ENCODE data around the gene GLDN. TPM values are rescaled to one million over a fixed set of nuclear protein-coding genes. Genes with fewer than 3 reads are reported as not detected.

Gene GLDN
- total RNA-seq, 1 experiment from 2014 or later: 0.15 TPM

DNA sequence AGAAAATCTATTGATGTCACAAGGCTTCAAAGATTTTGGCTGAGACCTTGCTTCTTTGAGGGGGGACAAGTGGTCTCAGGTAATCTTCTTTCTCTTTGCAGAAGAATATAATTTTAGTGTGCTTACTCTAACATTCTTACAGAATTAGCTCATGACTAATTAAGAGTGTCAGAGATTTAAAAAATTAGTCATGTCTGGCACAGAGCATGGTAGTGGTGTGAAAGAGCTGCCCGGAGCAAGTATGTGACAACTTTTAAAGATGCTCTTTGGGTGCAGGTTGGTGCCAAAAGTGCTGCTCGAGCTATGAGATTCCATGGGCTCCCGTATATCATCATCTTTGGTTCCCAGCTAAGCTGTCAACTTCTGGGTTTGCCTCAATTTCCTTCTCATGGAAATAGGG, 34.1 kb upstream of the GLDN start:
- POLR2A ChIA-PET (ENCODE audit: unreplicated experiment): no interaction called here
- Histone ChIP-seq H3K27ac (ENCODE audit: low read length) (no peak overlapping the region), H3K36me3 (ENCODE audit: low read depth, low read length) (no peaks in the 10 kb centered on the region), H4K20me1 (ENCODE audit: low read length) (no peaks in the 10 kb centered on the region), H3K4me1 (ENCODE audit: insufficient read depth, low read length) (peaks cover 6% of the 10 kb centered on the region), H3K79me2 (ENCODE audit: low read length) (no peaks in the 10 kb centered on the region), H3K9me3 (ENCODE audit: low read length) (no peaks in the 10 kb centered on the region), H3K4me3 (ENCODE audit: low read length) (no peak overlapping the region), H3K9me2 (replicated peaks; ENCODE audit: low read length) (no peaks in the 10 kb centered on the region), H2AFZ (ENCODE audit: low read length) (no peak overlapping the region), H3K9ac (ENCODE audit: low read length) (no peak overlapping the region), H3K27me3 (ENCODE audit: low read length) (no peaks in the 10 kb centered on the region; the same call in 1 of the 2 replicates), H3K4me2 (ENCODE audit: low read length) (no peak overlapping the region), H3F3A (ENCODE audit: low read length, unreplicated experiment) (no peaks in the 10 kb centered on the region)
- no peak for ATAC-seq
- no TSS peak for BruUV-seq (replicated peaks)
- intact Hi-C loops (cut with micrococcal nuclease): no loop called here
- no peak for TF ChIP-seq EZH2phosphoT487 (IDR thresholded peaks at IDR 0.05; ENCODE audit: borderline replicate concordance, low read length)
- TF ChIP-seq, protein P1, sequence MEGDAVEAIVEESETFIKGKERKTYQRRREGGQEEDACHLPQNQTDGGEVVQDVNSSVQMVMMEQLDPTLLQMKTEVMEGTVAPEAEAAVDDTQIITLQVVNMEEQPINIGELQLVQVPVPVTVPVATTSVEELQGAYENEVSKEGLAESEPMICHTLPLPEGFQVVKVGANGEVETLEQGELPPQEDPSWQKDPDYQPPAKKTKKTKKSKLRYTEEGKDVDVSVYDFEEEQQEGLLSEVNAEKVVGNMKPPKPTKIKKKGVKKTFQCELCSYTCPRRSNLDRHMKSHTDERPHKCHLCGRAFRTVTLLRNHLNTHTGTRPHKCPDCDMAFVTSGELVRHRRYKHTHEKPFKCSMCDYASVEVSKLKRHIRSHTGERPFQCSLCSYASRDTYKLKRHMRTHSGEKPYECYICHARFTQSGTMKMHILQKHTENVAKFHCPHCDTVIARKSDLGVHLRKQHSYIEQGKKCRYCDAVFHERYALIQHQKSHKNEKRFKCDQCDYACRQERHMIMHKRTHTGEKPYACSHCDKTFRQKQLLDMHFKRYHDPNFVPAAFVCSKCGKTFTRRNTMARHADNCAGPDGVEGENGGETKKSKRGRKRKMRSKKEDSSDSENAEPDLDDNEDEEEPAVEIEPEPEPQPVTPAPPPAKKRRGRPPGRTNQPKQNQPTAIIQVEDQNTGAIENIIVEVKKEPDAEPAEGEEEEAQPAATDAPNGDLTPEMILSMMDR (conservative IDR thresholded peaks at IDR 0.05; ENCODE audit: low read depth, low read length): no peak
- no peak for TF ChIP-seq EZH2 (IDR thresholded peaks at IDR 0.05; ENCODE audit: low read length, unreplicated experiment)
- DNase-seq: no peak
- CTCF ChIA-PET: no interaction called here

- Histone ChIP-seq H3K27me3 (ENCODE audit: low read length) (no peaks in the 10 kb centered on the region; the same call in 1 of the 2 replicates), H4K20me1 (ENCODE audit: low read length) (no peaks in the 10 kb centered on the region), H3K36me3 (ENCODE audit: low read depth, low read length) (no peaks in the 10 kb centered on the region), H3K4me1 (ENCODE audit: insufficient read depth, low read length) (peaks cover 11% of the 10 kb centered on the region), H3F3A (ENCODE audit: low read length, unreplicated experiment) (no peaks in the 10 kb centered on the region), H3K9me2 (replicated peaks; ENCODE audit: low read length) (no peaks in the 10 kb centered on the region), H3K4me2 (ENCODE audit: low read length) (no peak overlapping the region), H3K27ac (ENCODE audit: low read length) (no peak overlapping the region), H3K79me2 (ENCODE audit: low read length) (no peaks in the 10 kb centered on the region), H2AFZ (ENCODE audit: low read length) (no peak overlapping the region), H3K9ac (ENCODE audit: low read length) (no peak overlapping the region), H3K4me3 (ENCODE audit: low read length) (no peak overlapping the region), H3K9me3 (ENCODE audit: low read length) (no peaks in the 10 kb centered on the region)
- ChIA-PET POLR2A (ENCODE audit: unreplicated experiment) (no interaction called here), CTCF (no interaction called here)
- no peak for ATAC-seq
- TF ChIP-seq EZH2phosphoT487 (IDR thresholded peaks at IDR 0.05; ENCODE audit: borderline replicate concordance, low read length): no peak
- TF ChIP-seq EZH2 (IDR thresholded peaks at IDR 0.05; ENCODE audit: low read length, unreplicated experiment): no peak
- TF ChIP-seq, protein P1 (conservative IDR thresholded peaks at IDR 0.05; ENCODE audit: low read depth, low read length): no peak
- BruUV-seq (replicated peaks): no TSS peak
- intact Hi-C loops (cut with micrococcal nuclease): no loop called here
- no peak for DNase-seq
Measured at GRCh38 chr15:51307811-51308210, 33.6 kb upstream of the GLDN start.

- no peak for TF ChIP-seq EZH2 (IDR thresholded peaks at IDR 0.05; ENCODE audit: low read length, unreplicated experiment)
- TF ChIP-seq, protein P1 (conservative IDR thresholded peaks at IDR 0.05; ENCODE audit: low read depth, low read length): no peak
- TF ChIP-seq EZH2phosphoT487 (IDR thresholded peaks at IDR 0.05; ENCODE audit: borderline replicate concordance, low read length): no peak
- no TSS peak for BruUV-seq (replicated peaks)
Measured at GRCh38 chr15:51310064-51310463, 31.4 kb upstream of the GLDN start.

More at GRCh38 chr15:51310064-51310463, 31.4 kb upstream of the GLDN start:
- Histone ChIP-seq H3K36me3 (ENCODE audit: low read depth, low read length) (no peaks in the 10 kb centered on the region), H3K9me3 (ENCODE audit: low read length) (no peaks in the 10 kb centered on the region), H4K20me1 (ENCODE audit: low read length) (no peaks in the 10 kb centered on the region), H3F3A (ENCODE audit: low read length, unreplicated experiment) (no peaks in the 10 kb centered on the region), H3K27me3 (ENCODE audit: low read length) (no peaks in the 10 kb centered on the region; the same call in 1 of the 2 replicates), H3K9me2 (replicated peaks; ENCODE audit: low read length) (no peaks in the 10 kb centered on the region), H3K9ac (ENCODE audit: low read length) (no peak overlapping the region), H3K79me2 (ENCODE audit: low read length) (no peaks in the 10 kb centered on the region), H3K4me2 (ENCODE audit: low read length) (no peak overlapping the region), H3K27ac (ENCODE audit: low read length) (no peak overlapping the region), H3K4me3 (ENCODE audit: low read length) (no peak overlapping the region), H3K4me1 (ENCODE audit: insufficient read depth, low read length) (peaks cover 13% of the 10 kb centered on the region), H2AFZ (ENCODE audit: low read length) (no peak overlapping the region)
- intact Hi-C loops (cut with micrococcal nuclease): loop anchor here (5.0 kb wide), 1 partner anchor 57 kb away; no protein-coding TSS in a partner anchor
- POLR2A ChIA-PET (ENCODE audit: unreplicated experiment): no interaction called here
- ATAC-seq (no peak), DNase-seq (no peak)
- CTCF ChIA-PET: no interaction called here
